GM18858 (cell line): ENCODE results near the gene GRID1.

Experiments used
- ATAC-seq: cut with Tn5 transposase; IDR thresholded peaks from one replicate; pipeline ENCODE4 v1.9.1; 2021; ENCODE audit not compliant: unreplicated experiment

GRID1 gene

DNA sequence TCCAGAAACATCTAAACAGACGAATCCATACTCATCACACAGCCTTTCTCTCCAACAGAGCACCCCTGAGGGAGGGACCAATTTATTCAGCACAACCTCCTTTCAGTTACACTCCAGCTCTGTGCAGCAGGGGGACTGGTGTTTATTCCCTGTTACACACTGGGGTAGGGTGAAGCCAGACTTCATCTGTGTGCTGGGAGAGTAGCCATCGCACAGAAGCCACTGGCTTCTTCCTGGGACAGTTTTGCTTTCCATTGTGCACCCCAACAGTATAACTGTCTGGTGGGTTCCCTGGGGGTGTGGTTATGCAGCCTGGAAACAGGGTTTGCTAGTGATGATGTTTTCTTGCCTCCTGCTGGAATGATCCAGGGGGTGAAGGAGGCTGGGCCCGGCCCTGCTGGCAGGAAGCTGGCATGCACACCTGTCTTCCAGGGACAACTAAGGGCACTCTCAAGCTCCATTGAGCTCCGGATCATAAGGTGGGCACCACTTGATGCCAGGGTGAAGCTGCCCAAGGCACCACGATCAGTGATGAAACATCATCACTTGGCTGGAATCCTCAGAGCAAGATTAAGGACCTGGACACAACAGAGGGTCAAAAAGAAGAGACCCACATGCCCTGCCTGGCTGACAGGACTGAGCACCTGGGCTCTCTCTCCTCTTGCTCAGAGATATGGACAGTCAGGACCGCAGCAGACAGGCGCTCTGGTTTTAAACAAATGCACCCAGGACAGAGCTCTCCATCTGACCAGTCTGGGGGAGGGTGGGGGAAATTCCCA lies 293.2 kb downstream of the GRID1 start:
- no peak for ATAC-seq

GRCh38 chr10:86072413-86072812 lies 294.2 kb downstream of the GRID1 start:
- ATAC-seq: no peak

GRCh38 chr10:86071758-86072157 lies 294.8 kb downstream of the GRID1 start:
- ATAC-seq: peak; percentile 59

DNA sequence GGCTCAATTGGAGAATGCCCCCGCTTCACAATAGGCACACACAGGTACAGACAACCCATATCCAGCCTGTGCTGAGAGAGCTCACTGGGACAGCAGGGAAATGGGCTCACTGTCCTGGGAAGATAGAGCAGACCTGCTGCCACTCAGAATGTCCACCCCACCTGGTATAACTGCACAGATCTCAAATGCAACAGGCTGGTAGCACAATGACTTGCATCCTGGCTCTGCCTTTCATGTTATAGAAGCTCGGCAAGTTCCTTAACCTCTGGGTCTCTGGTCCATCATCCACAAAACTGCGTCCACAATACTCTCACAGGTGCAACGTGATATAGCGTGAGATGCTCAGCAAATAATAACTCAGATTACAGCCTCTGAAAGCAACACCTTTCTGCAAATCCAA lies 295.4 kb downstream of the GRID1 start:
- no peak for ATAC-seq

GRCh38 chr10:86070278-86070677 lies 296.3 kb downstream of the GRID1 start:
- no peak for ATAC-seq

- ATAC-seq: no peak
Observed at GRCh38 chr10:86068231-86069054, 298.2 kb downstream of the GRID1 start.

DNA sequence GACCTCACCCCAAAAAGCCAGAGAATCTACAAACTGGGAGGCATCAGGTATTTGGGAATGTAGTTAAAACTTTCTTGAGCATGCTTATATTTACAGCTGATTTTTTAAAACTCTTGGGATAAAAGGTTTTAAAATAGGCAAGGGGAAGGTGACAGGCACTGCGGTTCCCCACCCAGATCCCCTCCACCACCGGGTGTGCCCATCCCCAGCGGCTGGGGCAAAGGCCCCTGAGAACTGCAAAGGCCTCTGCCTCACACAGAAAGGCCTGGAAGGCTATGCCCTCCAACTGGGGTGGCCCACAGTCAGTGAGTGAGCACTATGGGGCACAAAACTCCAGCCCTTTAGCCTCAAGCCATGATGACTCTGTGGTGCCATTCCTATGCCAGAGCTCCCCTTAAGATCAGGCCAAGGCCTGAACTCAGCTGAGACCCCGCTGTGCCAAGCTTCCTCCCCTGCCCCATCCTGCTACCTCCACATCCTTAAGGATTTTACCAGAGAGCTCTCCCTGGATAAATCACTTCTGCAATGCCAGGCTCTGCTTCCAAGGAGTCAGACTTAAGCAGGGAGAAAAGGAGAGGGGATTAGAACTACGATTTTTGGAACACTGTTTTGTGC lies 299.1 kb downstream of the GRID1 start:
- ATAC-seq: no peak

GRCh38 chr10:86066696-86067095 lies 299.9 kb downstream of the GRID1 start:
- ATAC-seq: no peak

GRCh38 chr10:86065711-86066251 lies 300.8 kb downstream of the GRID1 start:
- no peak for ATAC-seq

- ATAC-seq: no peak
Observed at GRCh38 chr10:86064931-86065662, 301.5 kb downstream of the GRID1 start.

DNA sequence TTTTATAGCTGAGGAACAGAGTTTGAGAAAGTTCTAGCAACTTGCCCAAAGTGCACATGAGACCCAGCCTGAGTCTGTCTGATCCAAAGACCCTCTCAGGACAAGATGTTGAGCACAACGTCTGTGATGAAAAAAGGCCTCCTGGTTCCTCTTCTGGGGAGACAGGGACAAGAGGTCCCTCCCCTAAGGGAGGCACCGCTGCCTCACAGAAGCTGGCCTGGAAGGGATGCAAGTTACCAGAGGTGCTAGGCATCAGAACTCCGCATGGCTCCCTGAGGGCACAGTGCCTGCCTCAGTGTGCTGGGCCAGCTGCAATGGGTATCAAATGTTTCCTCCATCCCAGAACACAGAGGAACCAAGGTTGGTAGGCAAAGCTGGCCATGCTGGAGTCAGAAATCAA lies 302.4 kb downstream of the GRID1 start:
- ATAC-seq: no peak

- ATAC-seq: no peak
Observed at GRCh38 chr10:86063341-86063740, 303.3 kb downstream of the GRID1 start.

- ATAC-seq: no peak
Observed at GRCh38 chr10:86062647-86063145, 303.9 kb downstream of the GRID1 start.

DNA sequence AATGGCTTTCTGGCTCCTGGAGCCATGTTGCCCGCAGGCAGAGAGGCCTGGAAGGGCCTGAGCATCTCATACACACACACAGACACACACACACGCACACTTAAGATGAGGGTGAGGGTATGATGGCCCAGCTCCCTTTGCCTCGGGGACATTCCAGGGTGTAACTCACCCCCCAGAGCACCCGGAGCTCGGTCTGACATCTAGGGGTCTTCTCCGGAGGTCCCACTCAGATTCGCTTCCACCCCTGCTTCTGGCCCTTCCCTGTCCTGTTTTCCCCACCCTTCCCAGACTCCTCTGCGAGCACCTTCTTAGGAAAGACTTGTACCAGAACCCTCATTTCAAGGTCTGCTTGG lies 304.4 kb downstream of the GRID1 start:
- ATAC-seq: no peak

DNA sequence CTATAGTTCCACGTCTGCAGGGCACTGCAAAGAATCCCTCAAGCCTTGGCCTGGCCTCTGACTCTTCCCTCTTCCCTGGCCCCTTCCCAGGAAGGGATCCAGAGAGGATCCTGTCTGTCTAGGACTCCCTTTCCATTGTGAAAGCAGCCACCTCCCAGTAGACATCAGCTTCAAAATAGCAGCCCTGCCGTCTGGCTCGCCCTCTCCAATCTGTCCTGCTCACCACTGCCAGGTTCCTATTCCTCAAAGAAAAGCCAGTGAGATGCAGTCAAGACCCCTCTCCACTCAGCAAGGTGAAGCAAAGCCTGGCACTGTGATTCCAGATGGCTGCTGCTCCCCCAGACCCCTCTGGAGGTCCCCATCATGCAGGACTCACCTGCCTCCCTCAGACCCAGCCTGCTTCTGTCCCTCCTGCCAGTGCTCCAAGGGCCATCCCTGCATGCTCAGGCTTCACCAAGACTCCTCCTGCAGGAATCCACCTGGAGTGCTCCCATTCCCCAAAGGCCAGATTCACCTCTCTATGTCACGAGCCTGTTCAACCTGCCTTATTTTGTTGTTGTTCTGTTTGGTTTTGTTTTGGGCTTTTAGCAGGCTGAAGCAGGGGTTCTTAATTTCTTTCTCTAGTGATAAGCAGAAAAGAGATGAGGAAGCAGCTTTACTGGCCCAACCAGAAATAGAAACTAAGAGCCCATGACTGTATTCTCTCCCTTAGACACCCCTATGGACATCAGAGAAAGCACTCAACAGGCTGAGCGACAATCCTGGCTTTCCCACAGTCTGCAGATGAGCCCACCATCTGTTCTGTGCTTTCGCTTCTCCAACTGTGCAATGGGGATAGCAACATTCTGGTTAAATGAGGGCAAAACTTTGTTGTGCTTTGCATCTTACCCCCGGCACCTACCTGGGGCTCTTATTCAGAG lies 305.1 kb downstream of the GRID1 start:
- ATAC-seq: no peak

GRCh38 chr10:86060386-86061277 lies 306.0 kb downstream of the GRID1 start:
- no peak for ATAC-seq

DNA sequence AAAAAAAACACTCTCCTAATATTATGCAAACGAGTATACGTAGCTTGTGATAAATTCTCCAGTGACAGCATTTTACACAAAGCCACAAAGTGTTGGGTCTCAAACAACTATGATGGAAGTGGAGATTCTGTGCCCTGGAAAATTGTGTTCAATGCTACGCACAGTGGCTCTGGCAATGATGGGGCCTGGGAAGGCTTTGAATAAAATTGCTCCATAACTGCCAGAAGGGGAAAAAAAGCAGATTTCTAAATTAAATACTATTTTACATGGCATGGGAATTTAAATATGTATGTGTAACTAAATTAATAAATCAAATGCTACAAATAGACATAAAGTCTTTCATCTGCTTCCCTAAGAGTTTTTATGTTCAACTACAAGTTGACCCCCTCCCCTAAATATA lies 306.7 kb downstream of the GRID1 start:
- no peak for ATAC-seq

- no peak for ATAC-seq
Observed at GRCh38 chr10:86058964-86059363, 307.6 kb downstream of the GRID1 start.

DNA sequence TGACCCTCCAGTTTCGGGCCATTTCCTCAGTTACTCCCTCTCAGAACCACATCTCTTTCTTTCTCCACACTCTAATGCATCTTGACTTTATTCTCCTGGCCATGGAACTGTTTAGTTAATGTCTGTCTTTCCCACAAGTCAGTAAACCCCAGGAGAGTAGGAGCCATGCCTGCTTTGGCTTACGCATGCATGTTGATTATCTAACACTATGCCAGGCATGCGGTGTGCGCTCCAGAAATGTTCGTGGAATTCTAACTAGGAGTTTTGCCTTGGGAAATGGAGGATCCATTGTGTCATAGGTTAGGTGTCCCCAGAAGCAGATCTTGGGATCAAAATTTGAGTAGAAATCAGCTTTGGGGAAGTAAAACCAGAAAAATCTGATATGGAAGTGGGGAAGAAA lies 308.9 kb downstream of the GRID1 start:
- no peak for ATAC-seq
